ENCODE measurements around the gene VAV2.
"Not testable (repeated sequence)": the region's sequence is repeated elsewhere in the genome, so short reads cannot be mapped to it uniquely, and the experiment has no call there.

Gene VAV2

DNA sequence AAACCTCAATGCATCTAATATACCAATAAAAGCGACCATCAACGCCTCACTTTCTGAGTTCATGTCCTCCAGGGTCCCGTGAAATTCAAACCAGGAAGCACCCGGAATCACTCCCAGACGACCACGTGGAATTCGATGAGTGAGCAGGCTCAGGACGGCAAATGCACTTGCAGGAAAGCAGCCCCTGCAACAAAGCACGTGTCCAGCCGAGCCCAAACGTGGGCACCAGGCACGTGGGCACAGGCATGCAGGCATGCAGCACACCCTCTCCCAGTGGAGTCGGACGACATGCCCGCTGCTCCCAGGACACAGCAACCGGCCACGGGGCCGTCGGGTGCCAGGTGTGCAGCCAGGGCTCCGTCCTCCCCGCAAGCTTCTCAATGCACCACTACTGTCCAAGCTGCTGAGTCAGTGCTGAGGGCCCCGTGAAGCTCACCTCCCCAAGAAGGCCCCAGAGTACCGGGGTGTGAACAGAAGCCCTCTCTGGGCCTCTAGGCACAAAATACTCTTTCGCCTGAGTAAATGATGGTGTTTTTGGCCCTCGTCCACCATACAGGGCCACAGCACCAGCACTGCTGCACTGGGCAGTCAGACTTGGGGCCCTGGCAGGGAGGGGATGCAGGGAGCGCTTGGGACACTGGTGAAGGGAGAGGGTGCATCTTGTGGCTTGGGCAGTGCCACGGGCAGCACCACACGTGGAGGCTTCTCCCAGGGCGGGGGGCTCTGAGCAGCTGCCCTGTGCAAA is 87.6 kb downstream of the VAV2 start:
- no peaks in the 10 kb centered on the region for H3K27me3 ChIP-seq (ENCODE audit: control insufficient read depth in 1 of 2, insufficient read depth in 2 of 2, low read length in 2 of 2)
- H3K36me3 ChIP-seq (ENCODE audit: insufficient read depth, low read length) = no peaks in the 10 kb centered on the region
- H3K9me3 ChIP-seq (ENCODE audit: low read length) = no peaks in the 10 kb centered on the region
- H3K4me1 ChIP-seq (ENCODE audit: insufficient read depth, low read length) = peaks cover 4% of the 10 kb centered on the region
- no peak overlapping the region for H3K27ac ChIP-seq (ENCODE audit: low read depth, low read length)
- no peak overlapping the region for H3K9ac ChIP-seq (ENCODE audit: low read length)
- H3K4me3 ChIP-seq (ENCODE audit: low read depth in 1 of 2, low read length in 2 of 2) = no peak overlapping the region

GRCh38 chr9:133901184-133901835 is 90.8 kb downstream of the VAV2 start:
- H3K4me1 ChIP-seq (ENCODE audit: insufficient read depth, low read length) = no peaks in the 10 kb centered on the region
- H3K9ac ChIP-seq (ENCODE audit: low read length) = no peak overlapping the region
- H3K9me3 ChIP-seq (ENCODE audit: low read length) = no peaks in the 10 kb centered on the region
- H3K27ac ChIP-seq (ENCODE audit: low read depth, low read length) = no peak overlapping the region
- H3K27me3 ChIP-seq (ENCODE audit: control insufficient read depth in 1 of 2, insufficient read depth in 2 of 2, low read length in 2 of 2) = no peaks in the 10 kb centered on the region
- no peak overlapping the region for H3K4me3 ChIP-seq (ENCODE audit: low read depth in 1 of 2, low read length in 2 of 2)
- H3K36me3 ChIP-seq (ENCODE audit: insufficient read depth, low read length) = no peaks in the 10 kb centered on the region

- Histone ChIP-seq H3K27me3 (ENCODE audit: control insufficient read depth in 1 of 2, insufficient read depth in 2 of 2, low read length in 2 of 2) (no peaks in the 10 kb centered on the region), H3K36me3 (ENCODE audit: insufficient read depth, low read length) (no peaks in the 10 kb centered on the region), H3K9ac (ENCODE audit: low read length) (no peak overlapping the region), H3K27ac (ENCODE audit: low read depth, low read length) (no peak overlapping the region), H3K9me3 (ENCODE audit: low read length) (no peaks in the 10 kb centered on the region), H3K4me3 (ENCODE audit: low read depth in 1 of 2, low read length in 2 of 2) (no peak overlapping the region), H3K4me1 (ENCODE audit: insufficient read depth, low read length) (no peaks in the 10 kb centered on the region)
Observed at GRCh38 chr9:133897675-133898074, 94.4 kb downstream of the VAV2 start.

- not testable (repeated sequence) for H3K9ac ChIP-seq (ENCODE audit: low read length); H3K36me3 ChIP-seq (ENCODE audit: insufficient read depth, low read length); H3K4me3 ChIP-seq (ENCODE audit: low read depth in 1 of 2, low read length in 2 of 2); H3K27ac ChIP-seq (ENCODE audit: low read depth, low read length); H3K27me3 ChIP-seq (ENCODE audit: control insufficient read depth in 1 of 2, insufficient read depth in 2 of 2, low read length in 2 of 2); H3K4me1 ChIP-seq (ENCODE audit: insufficient read depth, low read length); H3K9me3 ChIP-seq (ENCODE audit: low read length)
Observed at GRCh38 chr9:133896007-133896406, 96.1 kb downstream of the VAV2 start.

- Histone ChIP-seq H3K36me3 (ENCODE audit: insufficient read depth, low read length) (no peaks in the 10 kb centered on the region), H3K4me1 (ENCODE audit: insufficient read depth, low read length) (no peaks in the 10 kb centered on the region), H3K9ac (ENCODE audit: low read length) (no peak overlapping the region), H3K27ac (ENCODE audit: low read depth, low read length) (no peak overlapping the region), H3K4me3 (ENCODE audit: low read depth in 1 of 2, low read length in 2 of 2) (no peak overlapping the region), H3K9me3 (ENCODE audit: low read length) (no peaks in the 10 kb centered on the region), H3K27me3 (ENCODE audit: control insufficient read depth in 1 of 2, insufficient read depth in 2 of 2, low read length in 2 of 2) (no peaks in the 10 kb centered on the region)
Observed at GRCh38 chr9:133895335-133895734, 96.8 kb downstream of the VAV2 start.

DNA sequence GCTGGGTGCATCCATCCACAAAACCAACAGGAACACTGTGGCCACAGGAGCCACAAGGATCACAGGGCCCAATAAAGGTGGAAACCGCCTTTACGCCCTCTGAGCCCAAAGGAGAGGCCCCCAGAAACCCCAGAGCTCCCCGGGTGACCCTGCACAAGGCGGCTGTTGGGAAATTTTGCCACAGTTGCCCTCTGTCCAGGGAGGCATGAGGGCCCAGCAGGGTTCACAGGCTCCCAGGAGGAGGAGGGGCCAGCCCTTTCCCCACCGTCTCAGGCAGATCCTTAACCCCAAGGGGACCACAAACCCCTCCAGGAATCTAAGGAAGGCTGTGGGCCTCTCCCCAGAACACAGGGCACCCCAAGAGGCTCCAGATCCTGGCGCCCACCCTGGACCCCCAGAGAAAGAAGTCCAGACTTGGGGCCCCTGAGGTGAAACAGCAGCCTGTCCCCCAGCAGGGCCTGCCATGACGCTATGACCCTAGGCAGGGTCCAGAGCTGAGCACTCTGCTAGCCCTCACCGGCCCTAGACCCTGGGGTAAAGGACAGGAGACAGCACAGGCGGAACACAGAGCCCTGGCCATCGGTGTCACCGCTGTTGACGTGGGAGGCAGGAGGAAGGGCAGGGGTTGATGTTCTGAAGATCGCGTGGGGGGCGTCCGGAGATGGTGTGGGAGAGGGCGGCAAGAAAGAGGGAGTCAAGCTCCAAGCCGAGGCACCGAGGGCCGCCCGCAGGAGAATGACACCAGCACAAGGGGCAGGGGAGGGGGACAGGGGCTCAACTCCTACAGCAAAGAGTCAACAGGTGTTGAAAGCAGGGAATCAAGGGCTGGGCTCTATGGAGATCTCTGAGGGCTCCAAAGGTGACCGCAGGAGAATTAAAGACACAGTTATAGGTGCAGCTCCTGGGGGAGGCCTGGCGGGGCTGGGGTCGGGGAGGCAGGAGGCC is 97.5 kb downstream of the VAV2 start:
- no peaks in the 10 kb centered on the region for H3K36me3 ChIP-seq (ENCODE audit: insufficient read depth, low read length)
- H3K4me1 ChIP-seq (ENCODE audit: insufficient read depth, low read length) = no peaks in the 10 kb centered on the region
- H3K27me3 ChIP-seq (ENCODE audit: control insufficient read depth in 1 of 2, insufficient read depth in 2 of 2, low read length in 2 of 2) = no peaks in the 10 kb centered on the region
- H3K9me3 ChIP-seq (ENCODE audit: low read length) = no peaks in the 10 kb centered on the region
- no peak overlapping the region for H3K27ac ChIP-seq (ENCODE audit: low read depth, low read length)
- no peak overlapping the region for H3K9ac ChIP-seq (ENCODE audit: low read length)
- no peak overlapping the region for H3K4me3 ChIP-seq (ENCODE audit: low read depth in 1 of 2, low read length in 2 of 2)

- Histone ChIP-seq H3K27me3 (ENCODE audit: control insufficient read depth in 1 of 2, insufficient read depth in 2 of 2, low read length in 2 of 2) (no peaks in the 10 kb centered on the region), H3K36me3 (ENCODE audit: insufficient read depth, low read length) (no peaks in the 10 kb centered on the region), H3K4me1 (ENCODE audit: insufficient read depth, low read length) (no peaks in the 10 kb centered on the region), H3K9ac (ENCODE audit: low read length) (no peak overlapping the region), H3K4me3 (ENCODE audit: low read depth in 1 of 2, low read length in 2 of 2) (no peak overlapping the region), H3K9me3 (ENCODE audit: low read length) (no peaks in the 10 kb centered on the region), H3K27ac (ENCODE audit: low read depth, low read length) (no peak overlapping the region)
Observed at GRCh38 chr9:133893191-133893994, 98.7 kb downstream of the VAV2 start.

DNA sequence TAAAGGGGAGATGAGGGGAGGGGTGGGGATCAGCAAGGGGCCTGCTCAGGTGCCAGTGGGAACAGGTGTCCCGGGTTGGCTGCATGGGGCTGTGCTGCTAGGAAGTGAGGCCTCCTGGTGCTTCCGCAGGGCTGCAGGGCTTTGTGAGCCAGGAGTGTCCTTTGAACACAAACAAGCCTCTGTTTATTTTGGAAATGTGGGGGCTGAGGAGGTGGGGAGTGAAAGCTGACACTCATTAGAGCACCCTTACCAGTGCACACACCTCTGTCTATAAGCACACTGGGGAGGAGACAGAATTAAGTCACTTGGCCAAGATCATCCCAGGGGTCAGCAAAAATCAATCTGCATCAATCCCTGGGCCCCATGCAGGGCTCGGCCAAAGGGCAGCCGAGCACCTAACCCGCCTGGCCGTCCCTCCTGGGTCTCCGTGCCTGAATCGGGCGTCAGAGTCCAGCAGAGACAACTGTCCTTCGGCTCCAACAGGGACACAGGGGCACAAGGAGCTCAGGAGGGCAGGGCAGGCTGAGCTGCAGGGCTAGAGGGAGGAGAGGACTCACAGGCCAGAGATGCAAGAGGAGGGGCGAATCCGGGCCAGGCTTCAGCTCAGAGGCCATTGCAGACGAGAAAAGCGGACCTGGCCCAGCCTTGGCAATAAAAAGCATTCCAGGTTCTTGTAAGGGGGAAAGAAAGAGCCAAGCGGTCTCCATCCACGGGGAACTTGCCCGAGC is 99.8 kb downstream of the VAV2 start:
- no peaks in the 10 kb centered on the region for H3K9me3 ChIP-seq (ENCODE audit: low read length)
- H3K36me3 ChIP-seq (ENCODE audit: insufficient read depth, low read length) = no peaks in the 10 kb centered on the region
- H3K4me3 ChIP-seq (ENCODE audit: low read depth in 1 of 2, low read length in 2 of 2) = no peak overlapping the region
- no peaks in the 10 kb centered on the region for H3K4me1 ChIP-seq (ENCODE audit: insufficient read depth, low read length)
- H3K27me3 ChIP-seq (ENCODE audit: control insufficient read depth in 1 of 2, insufficient read depth in 2 of 2, low read length in 2 of 2) = no peaks in the 10 kb centered on the region
- no peak overlapping the region for H3K27ac ChIP-seq (ENCODE audit: low read depth, low read length)
- no peak overlapping the region for H3K9ac ChIP-seq (ENCODE audit: low read length)

GRCh38 chr9:133891741-133892140 is 100.4 kb downstream of the VAV2 start:
- H3K27ac ChIP-seq (ENCODE audit: low read depth, low read length) = no peak overlapping the region
- no peaks in the 10 kb centered on the region for H3K4me1 ChIP-seq (ENCODE audit: insufficient read depth, low read length)
- H3K36me3 ChIP-seq (ENCODE audit: insufficient read depth, low read length) = no peaks in the 10 kb centered on the region
- no peaks in the 10 kb centered on the region for H3K9me3 ChIP-seq (ENCODE audit: low read length)
- no peak overlapping the region for H3K4me3 ChIP-seq (ENCODE audit: low read depth in 1 of 2, low read length in 2 of 2)
- no peaks in the 10 kb centered on the region for H3K27me3 ChIP-seq (ENCODE audit: control insufficient read depth in 1 of 2, insufficient read depth in 2 of 2, low read length in 2 of 2)
- no peak overlapping the region for H3K9ac ChIP-seq (ENCODE audit: low read length)

DNA sequence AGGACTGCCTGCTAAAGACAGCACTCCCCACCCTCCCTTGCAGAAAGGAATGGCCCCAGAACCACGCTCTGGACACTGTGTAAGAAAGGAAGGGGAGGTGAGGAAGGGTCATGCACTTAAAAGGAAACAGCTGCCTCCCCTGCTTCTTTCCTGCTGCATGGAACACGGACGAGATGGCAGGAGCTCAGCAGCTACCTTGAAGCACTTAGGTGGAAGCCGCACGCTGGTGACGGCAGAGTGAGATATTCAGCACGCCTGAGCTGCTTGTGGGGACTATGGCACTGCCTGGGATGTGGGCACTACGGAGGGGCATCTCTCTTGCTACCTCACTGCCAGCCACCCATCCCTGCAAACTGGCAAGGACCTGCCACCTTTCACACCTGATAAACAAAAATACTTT is 101.5 kb downstream of the VAV2 start:
- Histone ChIP-seq H3K27ac (ENCODE audit: low read depth, low read length) (no peak overlapping the region), H3K27me3 (ENCODE audit: control insufficient read depth in 1 of 2, insufficient read depth in 2 of 2, low read length in 2 of 2) (no peaks in the 10 kb centered on the region), H3K4me1 (ENCODE audit: insufficient read depth, low read length) (no peaks in the 10 kb centered on the region), H3K36me3 (ENCODE audit: insufficient read depth, low read length) (no peaks in the 10 kb centered on the region), H3K9ac (ENCODE audit: low read length) (no peak overlapping the region), H3K4me3 (ENCODE audit: low read depth in 1 of 2, low read length in 2 of 2) (no peak overlapping the region), H3K9me3 (ENCODE audit: low read length) (no peaks in the 10 kb centered on the region)

Data from muscle layer of colon (tissue), 2 donors.